ENCODE data around the gene HSD11B1L. TPM values are rescaled to one million over a fixed set of nuclear protein-coding genes. Genes with fewer than 3 reads are reported as not detected.

The HSD11B1L gene
- total RNA-seq (4.4 and 5.0 TPM in 2 replicates), polyA plus RNA-seq (9.1 and 10.2 TPM in 2 replicates), polyA minus RNA-seq (2.0 and 2.1 TPM in 2 replicates), Bru-seq, nascent RNA (percentile 24 among the genes with signal in this experiment), BruChase-seq, experiment 1, labeled RNA remaining after a 6-hour chase (percentile 57 among the genes with signal in this experiment), BruChase-seq, experiment 2, labeled RNA remaining after a 2-hour chase (percentile 44 among the genes with signal in this experiment)
- 4.9 and 6.1 TPM in 2 replicates for polyA plus RNA-seq (2011; cell fraction: cytosol; rRNA removed)
- 4.1 and 4.4 TPM in 2 replicates for polyA plus RNA-seq (2011; cell fraction: nucleus; rRNA removed)
- 4.2 and 11.2 TPM in 2 replicates for polyA plus RNA-seq (2012)
- not detected for polyA minus RNA-seq (2011; cell fraction: cytosol; rRNA and poly(A)+ RNA removed)
- 2.3 TPM in 1 of 2 replicates, not detected in the other for polyA minus RNA-seq (2011; cell fraction: nucleus; rRNA and poly(A)+ RNA removed)
- long read RNA-seq, partial matches to known transcripts, result 6 of 17 reads
- long read RNA-seq, other reads (novel, unspliced or antisense), result 6 of 17 reads

DNA sequence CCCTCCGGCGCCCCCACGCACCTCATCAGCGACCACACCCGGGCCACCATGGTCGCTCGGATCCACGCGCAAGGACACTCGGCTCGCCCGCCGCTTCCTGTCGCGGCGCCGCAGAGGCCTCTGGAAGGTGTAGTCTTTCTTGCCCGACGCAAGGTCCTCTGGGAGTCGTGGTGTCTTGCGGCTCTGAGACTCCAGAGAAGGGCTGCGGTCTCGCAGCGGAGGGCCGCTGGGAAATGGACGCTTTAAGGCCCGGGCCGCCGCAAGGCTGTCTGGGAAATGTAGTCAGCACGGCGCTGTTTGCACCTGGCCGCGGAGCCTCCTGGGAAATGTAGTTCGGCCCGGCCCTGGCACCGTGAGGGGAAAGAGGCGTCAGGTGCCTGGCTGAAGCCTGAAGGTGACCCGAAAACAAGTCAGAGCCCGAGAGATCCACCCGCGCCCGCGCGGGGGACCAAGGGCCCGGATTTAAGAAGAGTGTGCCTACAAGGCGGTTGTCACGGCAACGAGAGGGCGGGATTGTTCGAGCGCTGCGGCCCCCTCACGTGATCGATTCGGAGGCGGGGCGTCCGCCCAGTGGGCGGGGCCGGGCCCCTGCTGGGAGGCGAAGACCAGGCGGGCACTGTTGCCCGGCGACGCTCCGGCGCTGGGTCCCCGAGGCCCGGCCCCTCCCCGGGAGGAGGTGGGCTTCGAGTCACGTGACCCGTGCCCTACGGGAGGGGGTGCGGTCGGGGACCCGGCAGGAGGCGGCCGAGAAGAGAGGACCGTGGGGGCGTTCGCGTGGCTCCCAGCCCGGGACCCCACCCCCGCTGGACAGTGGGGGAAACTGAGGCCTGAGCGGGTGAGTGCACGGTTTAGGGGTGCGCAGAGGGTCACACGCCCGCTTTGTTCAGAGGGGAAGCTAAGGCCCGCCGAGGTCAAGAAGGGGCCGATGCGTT lies at the start of gene HSD11B1L, which contains the start of gene MICOS13:
HSD11B1L (plus strand) TSS at position 591 of the 932 bp plus-strand sequence. CDS start 3,806 bp downstream, outside the sequence.
MICOS13 (minus strand) TSS at position 80 of the 932 bp plus-strand sequence; CDS start at position 50, 30 bp downstream.
- no peaks in the 10 kb centered on the region for H3K27me3 ChIP-seq (ENCODE audit: control insufficient read depth in 2 of 2, insufficient read depth in 2 of 2, low read length in 2 of 2)
- H3K36me3 ChIP-seq (ENCODE audit: control insufficient read depth in 2 of 2, extremely low read depth in 1 of 2, insufficient read depth in 2 of 2, low read length in 2 of 2), result peaks cover 0 to 5% of the 10 kb centered on the region in 2 experiments
- H3K9ac ChIP-seq (replicated peaks; ENCODE audit: extremely low read depth, insufficient read depth, low read length), result peak within 1 kb of the TSS; percentile 91
- H3K4me1 ChIP-seq (ENCODE audit: control insufficient read depth, extremely low read depth, insufficient read depth, low read length), result peaks cover 10% of the 10 kb centered on the region
- POLR2A ChIA-PET, result no interaction called here
- CTCF ChIA-PET, result interaction anchor here (1.0 kb wide), 1 partner anchor 9 kb away, joined by 4 read pairs; the partner anchor contains the start of gene RPL36
- peak within 1 kb of the TSS; percentile 82 for H2AFZ ChIP-seq (ENCODE audit: low read depth, low read length)
- peak within 1 kb of the TSS; percentile 83 for H3K27ac ChIP-seq (ENCODE audit: insufficient read depth, low read depth, low read length)
- intact Hi-C loops (cut with micrococcal nuclease), result loop anchor here (1.0 to 2.0 kb wide), 2 partner anchors 10 to 58 kb away; partner anchors contain the start of genes RPL36, SAFB and SAFB2
- dilution Hi-C loops (cut with MboI; ENCODE audit: extremely low pct_ligation_motif_present, low sequenced_read_pairs), result no loop called here
- peak within 1 kb of the TSS; percentile 91 for H3K4me2 ChIP-seq (ENCODE audit: insufficient read depth, low read length)
- DNase-seq (ENCODE audit: low read depth, low spot score), result peak; percentile 99
- peaks cover 9% of the 10 kb centered on the region for H3K79me2 ChIP-seq (ENCODE audit: control insufficient read depth, insufficient read depth, low read length)
- H4K20me1 ChIP-seq (replicated peaks; ENCODE audit: control insufficient read depth, extremely low read depth, insufficient read depth, low read length), result no peaks in the 10 kb centered on the region
- BruUV-seq (replicated peaks), result no TSS peak
- TF ChIP-seq POLR2AphosphoS5 (IDR thresholded peaks at IDR 0.05; ENCODE audit: insufficient read depth, low read depth, low read length) (peak; percentile 84), MYC (IDR thresholded peaks at IDR 0.05; ENCODE audit: low read depth, low read length) (peak; percentile 24), EZH2 (IDR thresholded peaks at IDR 0.05; ENCODE audit: borderline replicate concordance, low read depth, low read length, severe bottlenecking) (no peak), POLR2A (IDR thresholded peaks at IDR 0.05; ENCODE audit: low read depth, low read length) (peak; percentile 88)
- TF ChIP-seq, protein P1, sequence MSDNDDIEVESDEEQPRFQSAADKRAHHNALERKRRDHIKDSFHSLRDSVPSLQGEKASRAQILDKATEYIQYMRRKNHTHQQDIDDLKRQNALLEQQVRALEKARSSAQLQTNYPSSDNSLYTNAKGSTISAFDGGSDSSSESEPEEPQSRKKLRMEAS (IDR thresholded peaks at IDR 0.05; ENCODE audit: insufficient read depth, insufficient read length), result peak; percentile 98
- H3K9me3 ChIP-seq (replicated peaks; ENCODE audit: control insufficient read depth, insufficient read depth, low read length), result no peaks in the 10 kb centered on the region
- no peaks in the 10 kb centered on the region for H3K9me1 ChIP-seq (replicated peaks; ENCODE audit: control insufficient read depth, extremely low read depth, insufficient read depth, low read length)
- peak within 1 kb of the TSS; percentile 65 to 91 (median 90) for H3K4me3 ChIP-seq (replicated peaks in 1 of 3; ENCODE audit: insufficient read depth in 1 of 3, low read depth in 1 of 3, low read length in 3 of 3)
- peak; percentile 99 for FAIRE-seq

All from endothelial cell of umbilical vein (primary cell).